Smooth muscle cell (in vitro differentiated cells): Measurements from ENCODE around the gene GHRH. TPM values are rescaled to one million over a fixed set of nuclear protein-coding genes. Genes with fewer than 3 reads are reported as not detected.

Experiments
- DNase-seq: peaks from one replicate; lab custom pipeline; 2025; ENCODE audit not compliant: unreplicated experiment; lab: John Stamatoyannopoulos, UW
- H2AFZ ChIP-seq: fragments of 200-600 bp; sonication (generic); 2 replicates; pipeline ENCODE4 v1.6.0; 2016; ENCODE audit warnings: antibody characterized with exemption, low read depth, mild to moderate bottlenecking
- H3F3A ChIP-seq: fragments of 200-600 bp; sonication (generic); 2 replicates; pipeline ENCODE4 v1.6.0; 2017; ENCODE audit warnings: antibody characterized with exemption, low read depth
- H3K27ac ChIP-seq: fragments of 200-600 bp; sonication (generic); 2 replicates; pipeline ENCODE4 v1.5.1; 2016; ENCODE audit warnings: low read depth, mild to moderate bottlenecking
- H3K27me3 ChIP-seq: fragments of 200-600 bp; sonication (generic); 2 replicates; pipeline ENCODE4 v1.6.1; 2016; ENCODE audit warnings: low read depth, mild to moderate bottlenecking
- H3K36me3 ChIP-seq: fragments of 200-600 bp; sonication (generic); 2 replicates; pipeline ENCODE4 v1.5.1; 2016; ENCODE audit warnings: low read depth
- H3K4me1 ChIP-seq: fragments of 200-600 bp; sonication (generic); 2 replicates; pipeline ENCODE4 v1.5.1; 2016; ENCODE audit warnings: low read depth
- H3K4me2 ChIP-seq: fragments of 200-600 bp; sonication (generic); 2 replicates; pipeline ENCODE4 v1.6.0; 2016; ENCODE audit warnings: mild to moderate bottlenecking
- H3K4me3 ChIP-seq: fragments of 200-600 bp; sonication (generic); 2 replicates; pipeline ENCODE4 v1.5.1; 2016; ENCODE audit warnings: mild to moderate bottlenecking
- H3K79me2 ChIP-seq: fragments of 200-600 bp; sonication (generic); 2 replicates; pipeline ENCODE4 v1.6.0; 2016; ENCODE audit warnings: low read depth, mild to moderate bottlenecking
- H3K9ac ChIP-seq: fragments of 200-600 bp; sonication (generic); 2 replicates; pipeline ENCODE4 v1.6.0; 2016; ENCODE audit warnings: low read depth
- H3K9me3 ChIP-seq: fragments of 200-600 bp; sonication (generic); replicated peaks from 2 replicates; pipeline ENCODE4 v1.5.1; 2016; ENCODE audit warnings: low read depth
- H4K20me1 ChIP-seq: fragments of 200-600 bp; sonication (generic); 2 replicates; pipeline ENCODE4 v1.6.0; 2016; ENCODE audit warnings: low read depth
- CTCF ChIP-seq: fragments of 200-600 bp; sonication (generic); IDR thresholded peaks from 2 replicates; pipeline ENCODE4 v1.5.1; 2017; ENCODE audit warnings: borderline replicate concordance, mild to moderate bottlenecking, antibody characterized with exemption; ENCODE audit not compliant: insufficient read depth, poor library complexity, severe bottlenecking
- WGBS: methylation state at CpG from one replicate; pipeline ENCODE4 v1.1.7; 2016; ENCODE audit warnings: low lambda C conversion rate; 5-methylcytosine and 5-hydroxymethylcytosine counted together
- polyA plus RNA-seq: library from polyadenylated mRNA; unstranded; fragments of >200 nt; fragmentation: Nextera tagmentation; extraction: Ambion mirVana; gene quantifications from 2 replicates; pipeline ENCODE4 v1.2.1, GENCODE V29; 2016
- total RNA-seq: library from RNA; depleted of rRNA; stranded (reverse); fragments of >200 nt; gene quantifications from 2 replicates; pipeline ENCODE4 v1.2.3, GENCODE V29; 2014

Gene GHRH
- total and polyA plus RNA-seq, 2 experiments from 2014 or later: not detected

GRCh38 chr20:37201827-37202162 is 59.8 kb downstream of the GHRH start:
- peak overlapping the region; percentile 74 for H3K9ac ChIP-seq
- H2AFZ ChIP-seq: no peak overlapping the region
- no peaks in the 10 kb centered on the region for H3K9me3 ChIP-seq
- H3K79me2 ChIP-seq: peaks cover 35% of the 10 kb centered on the region
- H3K36me3 ChIP-seq: peaks cover 7% of the 10 kb centered on the region
- no peak for TF ChIP-seq CTCF
- peak overlapping the region; percentile 11 for H3K4me3 ChIP-seq
- peaks cover 85% of the 10 kb centered on the region for H4K20me1 ChIP-seq
- peak overlapping the region; percentile 78 for H3K4me2 ChIP-seq
- peak overlapping the region; percentile 94 for H3K27ac ChIP-seq
- H3K27me3 ChIP-seq: no peaks in the 10 kb centered on the region
- WGBS: 29% methylated on average over 2 of the region's 2 CpGs
- no peak for DNase-seq
- H3K4me1 ChIP-seq: peaks cover 26% of the 10 kb centered on the region
- H3F3A ChIP-seq: peaks cover 15% of the 10 kb centered on the region

Other genes with a start within 250 kb of the GHRH start
- gene RBL1, start 165.8 kb downstream of the GHRH start, total RNA-seq: 6.4 and 8.5 TPM in 2 replicates
- 2.3 and 2.7 TPM in 2 replicates for gene RBL1, start 165.8 kb downstream of the GHRH start, polyA plus RNA-seq
- 325 and 363 TPM in 2 replicates for gene RPN2, start 82.5 kb downstream of the GHRH start, total RNA-seq
- gene RPN2, start 82.5 kb downstream of the GHRH start, polyA plus RNA-seq: 349 and 372 TPM in 2 replicates
- 1.6 and 2.2 TPM in 2 replicates for gene MROH8, start 82.3 kb downstream of the GHRH start, total RNA-seq
- 0.81 and 2.8 TPM in 2 replicates for gene MROH8, start 82.3 kb downstream of the GHRH start, polyA plus RNA-seq
- 28.1 and 33.7 TPM in 2 replicates for gene MANBAL, start 27.8 kb upstream of the GHRH start, total RNA-seq
- 86.2 and 89.0 TPM in 2 replicates for gene MANBAL, start 27.8 kb upstream of the GHRH start, polyA plus RNA-seq
- gene SRC, start 84.3 kb upstream of the GHRH start, total RNA-seq: 26.7 and 36.5 TPM in 2 replicates
- 26.0 and 47.7 TPM in 2 replicates for gene SRC, start 84.3 kb upstream of the GHRH start, polyA plus RNA-seq